GM23338 (cell line): Measurements from ENCODE around the gene CCL20. TPM values are rescaled to one million over a fixed set of nuclear protein-coding genes. Genes with fewer than 3 reads are reported as not detected.

Source experiments
- ATAC-seq: fragments of 200-7000 bp; cut with Tn5 transposase; 3 replicates; pipeline ENCODE4 v1.9.1; 2020
- DNase-seq: peaks from one replicate; pipeline ENCODE4 v3.0.0-alpha.2; 2015; ENCODE audit warnings: low spot score
- H2AFZ ChIP-seq: fragments of 200-600 bp; sonication (generic); 2 replicates; pipeline ENCODE4 v1.8.0; 2016; ENCODE audit warnings: antibody characterized with exemption, mild to moderate bottlenecking, moderate library complexity
- H3F3A ChIP-seq: fragments of 200-600 bp; sonication (generic); replicated peaks from 2 replicates; pipeline ENCODE4 v1.8.0; 2017; ENCODE audit warnings: antibody characterized with exemption, mixed run types, low read depth
- H3K27ac ChIP-seq: fragments of 200-600 bp; sonication (generic); 2 replicates; pipeline ENCODE4 v1.6.1; 2016; ENCODE audit warnings: low read depth
- H3K27me3 ChIP-seq: fragments of 200-600 bp; sonication (generic); 2 replicates; pipeline ENCODE4 v1.8.0; 2016; ENCODE audit warnings: mild to moderate bottlenecking, mixed run types, moderate library complexity; ENCODE audit not compliant: insufficient read depth
- H3K36me3 ChIP-seq: fragments of 200-600 bp; sonication (generic); 2 replicates; pipeline ENCODE4 v1.8.0; 2016; ENCODE audit warnings: mild to moderate bottlenecking; ENCODE audit not compliant: insufficient read depth
- H3K4me1 ChIP-seq: fragments of 200-600 bp; sonication (generic); 2 replicates; pipeline ENCODE4 v1.8.0; 2016; ENCODE audit warnings: mild to moderate bottlenecking, moderate library complexity; ENCODE audit not compliant: insufficient read depth
- H3K4me2 ChIP-seq: fragments of 200-600 bp; sonication (generic); 2 replicates; pipeline ENCODE4 v1.7.1; 2017; ENCODE audit warnings: mixed run types
- H3K4me3 ChIP-seq: fragments of 200-600 bp; sonication (generic); 2 replicates; pipeline ENCODE4 v1.6.1; 2016; ENCODE audit warnings: mixed run types
- H3K79me2 ChIP-seq: fragments of 200-600 bp; sonication (generic); replicated peaks from 2 replicates; pipeline ENCODE4 v1.8.0; 2017; ENCODE audit warnings: mild to moderate bottlenecking; ENCODE audit not compliant: insufficient read depth
- H3K9me2 ChIP-seq: fragments of 200-600 bp; sonication (generic); 2 replicates; pipeline ENCODE4 v1.8.0; 2017; ENCODE audit not compliant: insufficient read depth
- H4K20me1 ChIP-seq: fragments of 200-600 bp; sonication (generic); replicated peaks from 2 replicates; pipeline ENCODE4 v1.8.0; 2017; ENCODE audit warnings: mild to moderate bottlenecking; ENCODE audit not compliant: insufficient read depth
- H3K27ac Mint-ChIP-seq: 2 replicates; pipeline ENCODE4 v1.8.0; 2020; ENCODE audit warnings: inconsistent platforms, mild to moderate bottlenecking, moderate library complexity, mixed read lengths
- H3K27me3 Mint-ChIP-seq: 3 replicates; pipeline ENCODE4 v1.8.0; 2022; ENCODE audit warnings: low read depth, mild to moderate bottlenecking, moderate library complexity, mixed read lengths, inconsistent platforms; ENCODE audit not compliant: insufficient read depth, poor library complexity
- H3K36me3 Mint-ChIP-seq: 3 replicates; pipeline ENCODE4 v1.8.0; 2021; ENCODE audit warnings: low read depth, mild to moderate bottlenecking, inconsistent platforms, moderate library complexity, mixed read lengths
- H3K4me1 Mint-ChIP-seq: 3 replicates; pipeline ENCODE4 v1.8.0; 2020; ENCODE audit warnings: mild to moderate bottlenecking, inconsistent platforms, mixed read lengths
- H3K4me3 Mint-ChIP-seq: 3 replicates; pipeline ENCODE4 v1.8.0; 2021; ENCODE audit warnings: moderate library complexity, mild to moderate bottlenecking, inconsistent platforms, mixed read lengths
- H3K9me3 Mint-ChIP-seq: 3 replicates; pipeline ENCODE4 v1.8.0; 2020; ENCODE audit warnings: moderate library complexity, mild to moderate bottlenecking, inconsistent platforms, mixed read lengths
- CREB1 ChIP-seq: fragments of 250-450 bp; sonication (Bioruptor Pico); IDR thresholded peaks from 2 replicates; pipeline ENCODE4 v1.5.0; 2020; ENCODE audit warnings: low read depth, mild to moderate bottlenecking, moderate library complexity
- JUNB ChIP-seq: IDR thresholded peaks from one replicate; pipeline ENCODE4 v1.6.1; 2016; ENCODE audit warnings: antibody characterized with exemption; ENCODE audit not compliant: unreplicated experiment
- NANOG ChIP-seq: IDR thresholded peaks from 2 replicates; pipeline ENCODE4 v1.6.1; 2016; ENCODE audit warnings: antibody characterized with exemption, borderline replicate concordance
- POLR2AphosphoS5 ChIP-seq: IDR thresholded peaks from 2 replicates; pipeline ENCODE4 v1.6.1; 2016; ENCODE audit warnings: antibody characterized with exemption, low read depth
- STAT1 ChIP-seq: IDR thresholded peaks from one replicate; pipeline ENCODE4 v1.6.1; 2016; ENCODE audit warnings: antibody characterized with exemption; ENCODE audit not compliant: unreplicated experiment
- ZNF114 ChIP-seq: fragments of 250-450 bp; sonication (Bioruptor Pico); IDR thresholded peaks from 2 replicates; pipeline ENCODE4 v1.5.0; 2020; ENCODE audit warnings: mild to moderate bottlenecking, moderate library complexity
- ZNF331 ChIP-seq: fragments of 250-450 bp; sonication (Bioruptor Pico); IDR thresholded peaks from 2 replicates; pipeline ENCODE4 v1.5.0; 2020; ENCODE audit warnings: low read depth, mild to moderate bottlenecking, moderate library complexity
- polyA plus RNA-seq: library from polyadenylated mRNA; unstranded; fragments of >200 nt; fragmentation: Nextera tagmentation; extraction: Ambion mirVana; gene quantifications from 2 replicates; pipeline ENCODE4 v1.2.1, GENCODE V29; 2016
- total RNA-seq: library from RNA; depleted of rRNA; stranded (reverse); fragments of >200 nt; shearing (Covaris generic); gene quantifications from 2 replicates; pipeline ENCODE4 v1.2.3, GENCODE V29; 2014
- TF ChIP-seq, protein P1 (sequence below), 2 experiments: fragments of 200-600 bp in 1 of 2; sonication (generic) in 1 of 2; conservative IDR thresholded peaks; 2 replicates each; pipeline versions ENCODE4 v1.5.1 to v1.6.1; 2016 to 2017; ENCODE audit warnings: antibody characterized with exemption in 2 of 2, low read depth in 2 of 2, mild to moderate bottlenecking in 2 of 2, moderate library complexity in 1 of 2
- TF ChIP-seq, protein P2 (sequence below): IDR thresholded peaks from one replicate; pipeline ENCODE4 v1.6.1; 2018; ENCODE audit warnings: antibody characterized with exemption; ENCODE audit not compliant: unreplicated experiment
- TF ChIP-seq, protein P3 (sequence below): IDR thresholded peaks from 2 replicates; pipeline ENCODE4 v1.6.1; 2016; ENCODE audit warnings: antibody characterized with exemption

Gene CCL20
- total and polyA plus RNA-seq, 2 experiments from 2014 or later, result not detected

DNA sequence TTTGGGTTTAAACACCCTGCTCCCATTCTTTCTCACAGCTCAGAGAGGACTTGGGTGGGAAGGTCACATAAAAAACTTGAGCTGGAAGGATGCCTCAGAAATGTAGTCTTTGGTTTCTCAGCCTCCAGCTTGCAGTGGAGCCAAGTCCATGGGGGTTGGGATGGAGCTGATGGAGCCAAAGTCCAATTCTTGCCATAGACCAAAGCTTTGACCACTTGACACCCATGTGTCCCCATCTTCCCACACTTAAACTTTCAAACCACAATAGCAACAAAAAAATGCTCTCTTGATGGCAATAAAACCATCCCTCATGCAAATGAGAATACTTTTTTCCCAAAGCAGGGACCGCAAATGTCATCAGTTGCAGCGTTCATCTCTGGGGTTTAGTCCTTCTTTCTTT, 43.1 kb downstream of the CCL20 start:
- H3K9me3 Mint-ChIP-seq, result no peaks in the 10 kb centered on the region

DNA sequence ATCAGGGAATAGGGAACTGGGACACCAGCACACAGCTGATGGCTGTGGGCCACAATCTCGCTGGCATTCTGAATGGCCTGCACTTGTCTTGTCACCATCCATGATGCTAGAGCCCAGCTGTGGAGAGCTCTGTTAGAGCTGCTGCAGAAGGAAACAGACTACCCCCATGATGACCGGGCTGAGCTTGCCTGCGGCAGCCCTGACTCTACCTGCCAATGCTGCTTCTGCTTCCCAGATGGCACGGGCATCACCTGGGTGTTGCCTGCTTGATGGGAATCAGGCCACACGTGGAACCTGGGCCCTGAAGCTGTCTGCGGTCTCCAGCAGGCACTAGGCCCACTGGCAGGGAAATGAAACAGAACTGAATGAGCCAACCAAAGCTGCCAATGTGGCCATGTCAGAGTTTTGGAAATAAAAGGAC, 46.6 kb downstream of the CCL20 start:
- H3K4me2 ChIP-seq, result no peak overlapping the region
- TF ChIP-seq, protein P1, sequence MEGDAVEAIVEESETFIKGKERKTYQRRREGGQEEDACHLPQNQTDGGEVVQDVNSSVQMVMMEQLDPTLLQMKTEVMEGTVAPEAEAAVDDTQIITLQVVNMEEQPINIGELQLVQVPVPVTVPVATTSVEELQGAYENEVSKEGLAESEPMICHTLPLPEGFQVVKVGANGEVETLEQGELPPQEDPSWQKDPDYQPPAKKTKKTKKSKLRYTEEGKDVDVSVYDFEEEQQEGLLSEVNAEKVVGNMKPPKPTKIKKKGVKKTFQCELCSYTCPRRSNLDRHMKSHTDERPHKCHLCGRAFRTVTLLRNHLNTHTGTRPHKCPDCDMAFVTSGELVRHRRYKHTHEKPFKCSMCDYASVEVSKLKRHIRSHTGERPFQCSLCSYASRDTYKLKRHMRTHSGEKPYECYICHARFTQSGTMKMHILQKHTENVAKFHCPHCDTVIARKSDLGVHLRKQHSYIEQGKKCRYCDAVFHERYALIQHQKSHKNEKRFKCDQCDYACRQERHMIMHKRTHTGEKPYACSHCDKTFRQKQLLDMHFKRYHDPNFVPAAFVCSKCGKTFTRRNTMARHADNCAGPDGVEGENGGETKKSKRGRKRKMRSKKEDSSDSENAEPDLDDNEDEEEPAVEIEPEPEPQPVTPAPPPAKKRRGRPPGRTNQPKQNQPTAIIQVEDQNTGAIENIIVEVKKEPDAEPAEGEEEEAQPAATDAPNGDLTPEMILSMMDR (conservative IDR thresholded peaks at IDR 0.05; ENCODE audit: low read depth in 2 of 2), result no peak
- TF ChIP-seq NANOG, result no peak
- TF ChIP-seq CREB1, result no peak
- TF ChIP-seq JUNB, result no peak
- no peak for TF ChIP-seq STAT1
- TF ChIP-seq, protein P2, sequence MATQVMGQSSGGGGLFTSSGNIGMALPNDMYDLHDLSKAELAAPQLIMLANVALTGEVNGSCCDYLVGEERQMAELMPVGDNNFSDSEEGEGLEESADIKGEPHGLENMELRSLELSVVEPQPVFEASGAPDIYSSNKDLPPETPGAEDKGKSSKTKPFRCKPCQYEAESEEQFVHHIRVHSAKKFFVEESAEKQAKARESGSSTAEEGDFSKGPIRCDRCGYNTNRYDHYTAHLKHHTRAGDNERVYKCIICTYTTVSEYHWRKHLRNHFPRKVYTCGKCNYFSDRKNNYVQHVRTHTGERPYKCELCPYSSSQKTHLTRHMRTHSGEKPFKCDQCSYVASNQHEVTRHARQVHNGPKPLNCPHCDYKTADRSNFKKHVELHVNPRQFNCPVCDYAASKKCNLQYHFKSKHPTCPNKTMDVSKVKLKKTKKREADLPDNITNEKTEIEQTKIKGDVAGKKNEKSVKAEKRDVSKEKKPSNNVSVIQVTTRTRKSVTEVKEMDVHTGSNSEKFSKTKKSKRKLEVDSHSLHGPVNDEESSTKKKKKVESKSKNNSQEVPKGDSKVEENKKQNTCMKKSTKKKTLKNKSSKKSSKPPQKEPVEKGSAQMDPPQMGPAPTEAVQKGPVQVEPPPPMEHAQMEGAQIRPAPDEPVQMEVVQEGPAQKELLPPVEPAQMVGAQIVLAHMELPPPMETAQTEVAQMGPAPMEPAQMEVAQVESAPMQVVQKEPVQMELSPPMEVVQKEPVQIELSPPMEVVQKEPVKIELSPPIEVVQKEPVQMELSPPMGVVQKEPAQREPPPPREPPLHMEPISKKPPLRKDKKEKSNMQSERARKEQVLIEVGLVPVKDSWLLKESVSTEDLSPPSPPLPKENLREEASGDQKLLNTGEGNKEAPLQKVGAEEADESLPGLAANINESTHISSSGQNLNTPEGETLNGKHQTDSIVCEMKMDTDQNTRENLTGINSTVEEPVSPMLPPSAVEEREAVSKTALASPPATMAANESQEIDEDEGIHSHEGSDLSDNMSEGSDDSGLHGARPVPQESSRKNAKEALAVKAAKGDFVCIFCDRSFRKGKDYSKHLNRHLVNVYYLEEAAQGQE, result no peak
- no peak for TF ChIP-seq ZNF114 (CRISPR knock-in tag)

More for the DNA sequence above, 43.1 kb downstream of the CCL20 start:
- Histone ChIP-seq H2AFZ (no peak overlapping the region), H3F3A (no peaks in the 10 kb centered on the region), H3K27me3 (no peaks in the 10 kb centered on the region), H3K79me2 (no peaks in the 10 kb centered on the region), H4K20me1 (no peaks in the 10 kb centered on the region), H3K9me2 (peaks cover 12% of the 10 kb centered on the region; the same call in 1 of the 2 replicates), H3K36me3 (no peaks in the 10 kb centered on the region), H3K27ac (no peak overlapping the region), H3K4me1 (no peaks in the 10 kb centered on the region), H3K4me3 (no peak overlapping the region), H3K4me2 (no peak overlapping the region)
- ATAC-seq, result no peak
- Mint-ChIP-seq H3K4me1 (peaks cover 5% of the 10 kb centered on the region; the same call in 2 of the 3 replicates), H3K27me3 (peaks cover 8% of the 10 kb centered on the region), H3K27ac (no peak overlapping the region), H3K4me3 (no peak overlapping the region), H3K36me3 (no peaks in the 10 kb centered on the region)
- TF ChIP-seq, protein P3, sequence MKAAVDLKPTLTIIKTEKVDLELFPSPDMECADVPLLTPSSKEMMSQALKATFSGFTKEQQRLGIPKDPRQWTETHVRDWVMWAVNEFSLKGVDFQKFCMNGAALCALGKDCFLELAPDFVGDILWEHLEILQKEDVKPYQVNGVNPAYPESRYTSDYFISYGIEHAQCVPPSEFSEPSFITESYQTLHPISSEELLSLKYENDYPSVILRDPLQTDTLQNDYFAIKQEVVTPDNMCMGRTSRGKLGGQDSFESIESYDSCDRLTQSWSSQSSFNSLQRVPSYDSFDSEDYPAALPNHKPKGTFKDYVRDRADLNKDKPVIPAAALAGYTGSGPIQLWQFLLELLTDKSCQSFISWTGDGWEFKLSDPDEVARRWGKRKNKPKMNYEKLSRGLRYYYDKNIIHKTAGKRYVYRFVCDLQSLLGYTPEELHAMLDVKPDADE, result no peak
- no peak for TF ChIP-seq POLR2AphosphoS5
- no peak for TF ChIP-seq CREB1
- TF ChIP-seq ZNF331, result no peak
- DNase-seq, result no peak

More for the DNA sequence above, 46.6 kb downstream of the CCL20 start:
- Mint-ChIP-seq H3K27me3 (peaks cover 1% of the 10 kb centered on the region), H3K4me3 (no peak overlapping the region), H3K36me3 (no peaks in the 10 kb centered on the region), H3K9me3 (no peaks in the 10 kb centered on the region), H3K4me1 (peaks cover 18% of the 10 kb centered on the region), H3K27ac (no peak overlapping the region)
- Histone ChIP-seq H4K20me1 (no peaks in the 10 kb centered on the region), H3K4me1 (peaks cover 18% of the 10 kb centered on the region), H3F3A (no peaks in the 10 kb centered on the region), H3K4me3 (no peak overlapping the region), H3K9me2 (no peaks in the 10 kb centered on the region), H3K27ac (no peak overlapping the region), H2AFZ (no peak overlapping the region), H3K36me3 (no peaks in the 10 kb centered on the region), H3K79me2 (no peaks in the 10 kb centered on the region), H3K27me3 (no peaks in the 10 kb centered on the region)
- no peak for ATAC-seq
- no peak for DNase-seq
